ENCODE results near the gene SLC4A5.
A peak's percentile ranks its signal among the peaks of the same experiment; 100 is the strongest.
"Not testable (repeated sequence)": the region's sequence is repeated elsewhere in the genome, so short reads cannot be mapped to it uniquely, and the experiment has no call there.

The SLC4A5 gene

GRCh38 chr2:74226648-74227213 is 116.5 kb downstream of the SLC4A5 start:
- no peak for DNase-seq

DNA sequence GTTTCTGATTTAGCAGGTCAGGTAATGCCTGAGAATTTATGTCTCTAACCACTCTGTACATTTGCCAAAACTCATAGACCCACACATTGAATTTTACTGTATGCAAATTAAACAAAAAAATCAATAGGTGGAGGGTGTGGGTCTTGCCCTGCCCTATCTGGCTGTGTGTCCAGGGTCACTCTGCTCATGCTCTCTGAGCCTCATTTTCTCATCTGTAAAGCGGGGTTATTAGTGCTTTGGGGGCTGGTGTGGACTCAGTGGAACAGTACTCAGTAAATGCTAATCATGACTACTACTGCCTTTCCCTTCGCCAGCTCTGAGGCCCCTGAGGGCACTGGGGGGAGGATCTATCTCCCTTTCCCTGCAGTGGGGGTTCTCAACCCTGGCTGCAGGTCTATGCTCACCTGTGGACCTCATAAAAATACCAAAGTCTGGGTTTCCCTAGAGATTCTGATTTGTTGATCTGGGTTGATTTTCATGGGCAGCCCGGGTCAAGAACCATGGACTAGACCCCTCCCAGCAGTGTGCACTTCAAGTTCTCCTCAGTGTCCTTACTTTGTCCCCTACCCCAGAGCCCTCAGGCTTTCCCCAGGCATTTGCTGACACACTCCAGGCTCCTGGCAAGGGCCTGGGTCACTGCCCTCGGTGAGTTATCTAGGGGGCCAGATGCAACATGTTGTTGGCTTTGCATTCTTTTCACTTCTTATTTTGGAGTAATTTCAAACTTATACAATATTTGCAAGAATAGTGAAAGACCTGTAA is 117.3 kb downstream of the SLC4A5 start:
- DNase-seq = no peak

- DNase-seq = no peak
These were observed 119.1 kb downstream of the SLC4A5 start for GRCh38 chr2:74223941-74224770.

- DNase-seq = no peak
These were observed 120.9 kb downstream of the SLC4A5 start for GRCh38 chr2:74222300-74222650.

GRCh38 chr2:74221604-74222299 is 121.5 kb downstream of the SLC4A5 start:
- no peak for DNase-seq

DNA sequence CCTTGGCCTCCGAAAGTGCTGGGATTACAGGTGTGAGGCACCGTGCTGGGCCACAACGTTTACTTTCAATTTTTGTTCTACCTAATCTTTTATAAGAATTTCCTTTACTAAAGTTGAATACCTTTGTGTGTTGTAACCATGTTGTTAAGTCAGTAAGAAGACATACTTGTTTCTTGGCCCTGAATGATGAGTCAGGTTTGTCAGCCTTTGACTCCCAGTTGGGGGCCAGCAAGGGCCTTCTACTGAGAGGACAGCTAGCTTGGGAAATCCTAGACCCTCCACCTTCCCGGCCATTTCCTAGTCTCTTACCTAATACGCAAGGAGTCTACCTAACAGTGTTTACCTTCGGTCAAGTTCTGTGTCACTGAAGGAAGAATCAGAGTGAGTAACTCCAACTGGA is 122.1 kb downstream of the SLC4A5 start:
- no peak for DNase-seq

DNA sequence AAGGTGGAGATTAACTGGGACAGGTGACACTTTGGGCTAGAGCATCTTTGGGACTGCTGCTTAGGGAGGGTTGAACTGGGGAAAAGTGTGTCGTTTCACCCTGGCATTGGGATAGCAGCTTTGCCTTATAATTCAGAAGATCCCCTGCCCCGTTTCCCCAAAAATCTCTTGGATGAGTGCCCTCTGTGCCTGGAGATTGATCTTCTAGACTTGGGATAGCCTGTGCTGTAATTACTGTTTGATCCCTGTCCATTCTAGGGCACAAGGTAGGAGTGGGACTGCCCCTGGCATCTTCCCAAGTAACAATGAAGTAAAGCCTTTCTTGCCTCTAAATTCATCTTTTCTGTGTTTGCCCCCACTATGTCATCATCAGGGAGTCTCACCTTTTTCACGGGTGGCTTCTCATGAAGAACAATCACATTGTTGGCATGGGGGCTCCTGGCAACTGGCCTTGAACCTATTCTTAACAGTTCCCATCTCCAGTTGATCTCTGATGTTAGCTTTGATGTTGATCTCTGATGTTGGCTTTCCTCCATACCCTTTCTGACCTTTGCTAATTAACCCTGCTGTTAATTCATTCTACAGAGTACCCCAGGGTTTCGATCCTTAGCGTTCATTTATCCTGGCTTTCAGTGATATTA is 123.2 kb downstream of the SLC4A5 start:
- no peak for DNase-seq

DNA sequence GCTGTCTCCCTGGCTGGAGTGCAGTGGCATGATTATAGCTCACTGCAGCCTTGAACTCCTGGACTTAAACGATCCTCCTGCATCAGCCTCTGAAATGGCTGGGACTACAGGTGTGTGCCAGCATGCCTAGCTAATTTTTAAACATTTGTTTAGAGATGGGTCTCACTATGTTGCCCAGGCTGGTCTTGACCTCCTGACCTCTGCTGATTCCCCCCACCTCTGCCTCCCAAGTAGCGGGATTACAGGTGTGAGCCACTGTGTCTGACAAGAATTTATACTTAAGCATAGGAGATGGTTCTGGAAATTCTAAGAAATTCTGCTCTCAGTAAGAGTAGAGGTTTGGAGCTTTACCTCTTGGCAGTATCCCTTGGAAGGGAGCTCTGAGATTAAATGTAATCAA is 126.6 kb downstream of the SLC4A5 start:
- DNase-seq = no peak

- not testable (repeated sequence) for DNase-seq
These were observed 127.4 kb downstream of the SLC4A5 start for GRCh38 chr2:74215771-74216170.

- DNase-seq = no peak
These were observed 130.4 kb downstream of the SLC4A5 start for GRCh38 chr2:74212702-74213410.

- peak in 3 of 6 experiments; percentile 15 to 42 (median 20) for DNase-seq
These were observed 137.0 kb downstream of the SLC4A5 start for GRCh38 chr2:74206180-74206688.

GRCh38 chr2:74205596-74205995 is 137.6 kb downstream of the SLC4A5 start:
- DNase-seq = peak in 1 of 6 experiments; percentile 12

- no peak for DNase-seq
These were observed 138.1 kb downstream of the SLC4A5 start for GRCh38 chr2:74205113-74205512.

- DNase-seq = no peak
These were observed 138.8 kb downstream of the SLC4A5 start for GRCh38 chr2:74204436-74204835.

DNA sequence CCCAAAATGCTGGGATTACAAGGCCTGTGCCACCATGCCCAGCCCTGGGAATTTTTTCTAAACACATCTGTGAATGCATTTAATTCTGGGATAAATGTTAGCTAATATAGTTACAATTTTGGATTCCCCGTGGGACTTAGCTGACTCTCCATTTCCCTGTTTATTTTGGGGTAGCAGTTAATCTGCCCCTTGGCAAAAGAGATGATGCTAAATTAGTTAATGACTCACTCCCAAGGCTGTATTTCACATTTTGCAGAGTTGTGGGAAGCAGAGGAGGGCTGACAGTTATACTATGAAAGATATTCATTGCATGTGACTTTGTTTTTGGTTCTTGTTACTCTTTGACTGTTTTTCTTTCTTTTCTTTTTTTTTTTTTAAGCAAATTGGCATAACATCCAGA is 141.6 kb downstream of the SLC4A5 start:
- DNase-seq = no peak

- no peak for DNase-seq
These were observed 142.0 kb downstream of the SLC4A5 start for GRCh38 chr2:74201196-74201595.

DNA sequence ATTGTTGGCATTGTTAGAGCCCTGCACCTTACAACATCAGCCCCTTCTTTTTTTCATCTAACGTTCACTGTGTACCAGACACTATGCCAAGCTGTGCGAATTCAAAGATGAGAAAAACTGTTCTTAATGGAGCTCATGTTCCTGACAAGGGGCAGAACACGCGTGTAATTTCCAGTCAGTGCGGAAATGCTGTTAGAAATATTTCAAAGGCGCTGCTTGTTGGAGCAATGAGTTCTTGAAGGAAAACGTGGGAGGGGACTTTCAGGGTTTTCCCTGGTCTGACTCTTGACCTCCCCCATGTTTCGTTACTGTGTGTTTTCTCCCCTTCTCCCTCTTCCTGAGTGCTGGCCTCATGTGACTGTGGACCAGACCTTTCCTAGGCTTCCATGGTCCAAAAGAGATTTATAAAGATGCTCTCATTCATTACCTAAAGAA is 143.3 kb downstream of the SLC4A5 start:
- no peak for DNase-seq

DNA sequence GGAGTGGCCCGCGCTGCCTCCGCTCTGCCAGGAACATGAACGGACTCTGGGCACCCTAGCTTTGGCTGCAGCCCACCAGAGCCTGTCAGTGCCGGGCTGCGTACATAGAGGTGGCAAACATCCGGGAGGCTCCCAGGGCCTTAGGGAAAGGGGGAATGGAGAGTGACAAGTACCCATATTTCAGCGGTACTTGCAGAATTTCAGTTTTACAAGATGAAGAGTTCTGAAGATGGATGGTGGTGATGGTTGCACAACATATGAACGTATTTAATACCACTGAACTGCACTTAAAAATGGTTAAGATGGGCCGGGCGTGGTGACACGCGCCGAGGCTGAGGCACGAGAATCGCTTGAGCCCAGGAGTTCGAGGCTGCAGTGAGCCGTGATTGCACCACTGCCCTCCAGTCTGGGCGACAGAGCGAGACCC is 143.9 kb downstream of the SLC4A5 start:
- DNase-seq = no peak

DNA sequence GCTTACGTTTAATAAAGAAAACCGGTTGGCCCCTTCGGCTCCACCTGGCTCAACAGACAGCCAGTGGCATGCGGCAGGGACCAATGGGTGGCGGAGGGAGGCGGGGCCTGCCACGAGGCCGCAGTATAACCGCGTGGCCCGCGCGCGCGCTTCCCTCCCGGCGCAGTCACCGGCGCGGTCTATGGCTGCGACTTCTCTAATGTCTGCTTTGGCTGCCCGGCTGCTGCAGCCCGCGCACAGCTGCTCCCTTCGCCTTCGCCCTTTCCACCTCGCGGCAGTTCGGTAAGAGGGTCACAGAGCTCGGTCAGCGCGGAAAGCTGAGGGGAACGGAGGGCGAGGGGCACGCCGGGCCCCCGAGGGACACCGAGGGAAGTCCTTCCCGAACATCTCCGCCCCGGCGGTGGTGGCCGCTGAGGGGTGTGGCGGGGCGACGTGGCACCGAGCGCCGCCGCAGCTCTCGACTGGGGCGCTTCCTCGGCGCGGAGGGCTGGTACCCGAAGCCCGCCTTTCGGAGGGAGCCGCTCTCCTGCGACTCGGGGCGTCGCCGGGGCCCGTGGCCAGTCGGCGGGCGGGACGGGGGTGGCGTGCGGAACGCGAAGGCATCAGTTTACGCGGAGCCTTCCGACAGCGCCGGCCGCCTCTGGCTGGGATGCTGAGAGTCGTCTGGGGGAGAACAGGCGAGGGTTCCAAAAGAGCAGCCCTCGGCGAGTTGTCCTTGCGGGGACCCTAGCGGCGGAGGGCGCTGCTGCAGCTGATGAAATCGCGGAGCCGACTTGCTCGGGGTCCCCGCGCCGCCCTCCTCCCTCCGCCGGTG is 144.5 kb downstream of the SLC4A5 start, which contains the start of gene MTHFD2:
MTHFD2 (plus strand) TSS at position 155 of the 814 bp plus-strand sequence; CDS start at position 182, 27 bp downstream.
- DNase-seq = peak; percentile 66 to 84 (median 81)

GRCh38 chr2:74198023-74198460 is 145.2 kb downstream of the SLC4A5 start:
- DNase-seq = no peak

GRCh38 chr2:74197049-74197448 is 146.2 kb downstream of the SLC4A5 start:
- DNase-seq = no peak
